PC-9 (cell line): ENCODE measurements around the gene IL17C. TPM values are rescaled to one million over a fixed set of nuclear protein-coding genes. Genes with fewer than 3 reads are reported as not detected.

ENCODE experiments used
- BruUV-seq: library from RNA; stranded (reverse); fragments of 400-500 nt; replicated peaks from 2 replicates; lab custom pipeline; 2021; lab: Mats Ljungman, UMichigan
- CTCF ChIA-PET: fragments of 300-600 bp; sonication (Branson Sonifier 250); formaldehyde crosslinking; loops from one replicate; lab custom pipeline; 2022; ENCODE audit warnings: antibody characterized with exemption; lab: Charles Lee
- POLR2A ChIA-PET: fragments of 300-600 bp; sonication (Branson Sonifier 250); formaldehyde crosslinking; loops from one replicate; lab custom pipeline; 2022; ENCODE audit warnings: antibody characterized with exemption; ENCODE audit not compliant: unreplicated experiment; lab: Charles Lee
- DNase-seq, 2 experiments: peaks; one replicate each; pipeline versions ENCODE4 v3.0.0 to v3.0.0-alpha.2; 2015 to 2022; ENCODE audit warnings: mixed read lengths in 1 of 2
- H2AFZ ChIP-seq: fragments of 200-600 bp; sonication (generic); 2 replicates; pipeline ENCODE4 v1.8.1; 2017; ENCODE audit warnings: antibody characterized with exemption
- H3F3A ChIP-seq: fragments of 200-600 bp; sonication (generic); 2 replicates; pipeline ENCODE4 v1.8.1; 2017; ENCODE audit warnings: antibody characterized with exemption, mild to moderate bottlenecking, low read depth; ENCODE audit not compliant: insufficient read depth
- H3K27ac ChIP-seq: fragments of 200-600 bp; sonication (generic); 2 replicates; pipeline ENCODE4 v1.6.1; 2016; ENCODE audit warnings: mixed run types
- H3K27me3 ChIP-seq: fragments of 200-600 bp; sonication (generic); 2 replicates; pipeline ENCODE4 v1.6.1; 2016; ENCODE audit warnings: low read depth, mixed run types; ENCODE audit not compliant: insufficient read depth
- H3K36me3 ChIP-seq: fragments of 200-600 bp; sonication (generic); 2 replicates; pipeline ENCODE4 v1.6.1; 2016; ENCODE audit warnings: low read depth, mixed run types
- H3K4me1 ChIP-seq: fragments of 200-600 bp; sonication (generic); replicated peaks from 2 replicates; pipeline ENCODE4 v1.6.1; 2016; ENCODE audit warnings: mixed run types; ENCODE audit not compliant: insufficient read depth
- H3K4me2 ChIP-seq: fragments of 200-600 bp; sonication (generic); 2 replicates; pipeline ENCODE4 v1.6.1; 2017; ENCODE audit warnings: mixed run types
- H3K4me3 ChIP-seq: fragments of 200-600 bp; sonication (generic); 2 replicates; pipeline ENCODE4 v1.6.1; 2016; ENCODE audit warnings: mixed run types
- H3K79me2 ChIP-seq: fragments of 200-600 bp; sonication (generic); 2 replicates; pipeline ENCODE4 v1.6.1; 2017; ENCODE audit warnings: low read depth, mixed run types
- H3K9me2 ChIP-seq: fragments of 200-600 bp; sonication (generic); 2 replicates; pipeline ENCODE4 v1.8.1; 2017; ENCODE audit warnings: mild to moderate bottlenecking; ENCODE audit not compliant: insufficient read depth
- H3K9me3 ChIP-seq: fragments of 200-600 bp; sonication (generic); 2 replicates; pipeline ENCODE4 v1.8.1; 2016; ENCODE audit warnings: low read depth; ENCODE audit not compliant: insufficient read depth
- H4K20me1 ChIP-seq: fragments of 200-600 bp; sonication (generic); 2 replicates; pipeline ENCODE4 v1.8.1; 2017; ENCODE audit not compliant: insufficient read depth
- EZH2 ChIP-seq: fragments of 200-600 bp; sonication (generic); IDR thresholded peaks from 2 replicates; pipeline ENCODE4 v1.8.0; 2017; ENCODE audit warnings: antibody characterized with exemption, low read depth
- intact Hi-C: fragments of 100-400 bp; cut with micrococcal nuclease; formaldehyde crosslinking; loops from one replicate; pipeline ENCODE4 v1.10.0; 2022; ENCODE audit not compliant: unreplicated experiment
- total RNA-seq: library from RNA; stranded (reverse); gene quantifications from 2 replicates; pipeline ENCODE4 v1.2.3, GENCODE V29; 2021
- TF ChIP-seq, protein P1 (sequence below): fragments of 200-600 bp; sonication (generic); conservative IDR thresholded peaks from 2 replicates; pipeline ENCODE4 v1.6.1; 2017; ENCODE audit warnings: mixed run types, antibody characterized with exemption, mild to moderate bottlenecking, moderate library complexity

Gene IL17C
- total RNA-seq, 1 experiment from 2014 or later = not detected

DNA sequence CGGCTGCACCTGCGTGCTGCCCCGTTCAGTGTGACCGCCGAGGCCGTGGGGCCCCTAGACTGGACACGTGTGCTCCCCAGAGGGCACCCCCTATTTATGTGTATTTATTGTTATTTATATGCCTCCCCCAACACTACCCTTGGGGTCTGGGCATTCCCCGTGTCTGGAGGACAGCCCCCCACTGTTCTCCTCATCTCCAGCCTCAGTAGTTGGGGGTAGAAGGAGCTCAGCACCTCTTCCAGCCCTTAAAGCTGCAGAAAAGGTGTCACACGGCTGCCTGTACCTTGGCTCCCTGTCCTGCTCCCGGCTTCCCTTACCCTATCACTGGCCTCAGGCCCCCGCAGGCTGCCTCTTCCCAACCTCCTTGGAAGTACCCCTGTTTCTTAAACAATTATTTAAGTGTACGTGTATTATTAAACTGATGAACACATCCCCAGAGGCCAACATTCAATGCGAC lies 1.7 kb downstream of the IL17C start:
- Histone ChIP-seq H2AFZ (no peak overlapping the region), H3K36me3 (no peaks in the 10 kb centered on the region), H3K27me3 (0 out of 2 replicates have a peak, but pooled peaks cover 1% of the 10 kb centered on the region), H3F3A (peaks cover 6% of the 10 kb centered on the region; the same call in 1 of the 2 replicates), H3K79me2 (no peaks in the 10 kb centered on the region), H3K9me3 (no peaks in the 10 kb centered on the region), H3K4me2 (no peak overlapping the region), H3K27ac (no peak overlapping the region), H4K20me1 (no peaks in the 10 kb centered on the region), H3K4me3 (no peak overlapping the region), H3K9me2 (no peaks in the 10 kb centered on the region), H3K4me1 (no peaks in the 10 kb centered on the region)
- TF ChIP-seq, protein P1, sequence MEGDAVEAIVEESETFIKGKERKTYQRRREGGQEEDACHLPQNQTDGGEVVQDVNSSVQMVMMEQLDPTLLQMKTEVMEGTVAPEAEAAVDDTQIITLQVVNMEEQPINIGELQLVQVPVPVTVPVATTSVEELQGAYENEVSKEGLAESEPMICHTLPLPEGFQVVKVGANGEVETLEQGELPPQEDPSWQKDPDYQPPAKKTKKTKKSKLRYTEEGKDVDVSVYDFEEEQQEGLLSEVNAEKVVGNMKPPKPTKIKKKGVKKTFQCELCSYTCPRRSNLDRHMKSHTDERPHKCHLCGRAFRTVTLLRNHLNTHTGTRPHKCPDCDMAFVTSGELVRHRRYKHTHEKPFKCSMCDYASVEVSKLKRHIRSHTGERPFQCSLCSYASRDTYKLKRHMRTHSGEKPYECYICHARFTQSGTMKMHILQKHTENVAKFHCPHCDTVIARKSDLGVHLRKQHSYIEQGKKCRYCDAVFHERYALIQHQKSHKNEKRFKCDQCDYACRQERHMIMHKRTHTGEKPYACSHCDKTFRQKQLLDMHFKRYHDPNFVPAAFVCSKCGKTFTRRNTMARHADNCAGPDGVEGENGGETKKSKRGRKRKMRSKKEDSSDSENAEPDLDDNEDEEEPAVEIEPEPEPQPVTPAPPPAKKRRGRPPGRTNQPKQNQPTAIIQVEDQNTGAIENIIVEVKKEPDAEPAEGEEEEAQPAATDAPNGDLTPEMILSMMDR = no peak
- TF ChIP-seq EZH2 = no peak
- POLR2A ChIA-PET = interaction anchor here (0.5 kb wide), 1 partner anchor 768 kb away, joined by 14 read pairs; no protein-coding TSS in a partner anchor
- intact Hi-C loops = no loop called here
- no TSS peak for BruUV-seq
- no peak for DNase-seq
- CTCF ChIA-PET = no interaction called here

GRCh38 chr16:88640498-88641247 lies 2.3 kb downstream of the IL17C start:
- H3K79me2 ChIP-seq = no peaks in the 10 kb centered on the region
- ChIA-PET CTCF (no interaction called here), POLR2A (interaction anchor here (0.5 kb wide), 1 partner anchor 768 kb away, joined by 14 read pairs; no protein-coding TSS in a partner anchor)
- no peaks in the 10 kb centered on the region for H4K20me1 ChIP-seq
- no peaks in the 10 kb centered on the region for H3K4me1 ChIP-seq
- H3K4me2 ChIP-seq = no peak overlapping the region
- TF ChIP-seq, protein P1 = no peak
- no peak overlapping the region for H3K4me3 ChIP-seq
- no TSS peak for BruUV-seq
- H3K27me3 ChIP-seq = 0 out of 2 replicates have a peak, but pooled peaks cover 5% of the 10 kb centered on the region
- intact Hi-C loops = no loop called here
- H3K27ac ChIP-seq = no peak overlapping the region
- DNase-seq = no peak
- H3K36me3 ChIP-seq = no peaks in the 10 kb centered on the region
- H2AFZ ChIP-seq = no peak overlapping the region
- H3K9me3 ChIP-seq = no peaks in the 10 kb centered on the region
- no peaks in the 10 kb centered on the region for H3K9me2 ChIP-seq
- peaks cover 6% of the 10 kb centered on the region; the same call in 1 of the 2 replicates for H3F3A ChIP-seq

GRCh38 chr16:88642881-88643643 lies 4.7 kb downstream of the IL17C start:
- Histone ChIP-seq H3K9me2 (no peaks in the 10 kb centered on the region), H3F3A (peaks cover 6% of the 10 kb centered on the region; the same call in 1 of the 2 replicates), H3K4me1 (no peaks in the 10 kb centered on the region), H3K9me3 (no peaks in the 10 kb centered on the region), H3K79me2 (no peaks in the 10 kb centered on the region), H4K20me1 (no peaks in the 10 kb centered on the region), H2AFZ (no peak overlapping the region), H3K4me2 (no peak overlapping the region), H3K27ac (no peak overlapping the region), H3K4me3 (no peak overlapping the region), H3K36me3 (no peaks in the 10 kb centered on the region), H3K27me3 (peaks cover 13% of the 10 kb centered on the region; the same call in 1 of the 2 replicates)
- CTCF ChIA-PET = no interaction called here
- POLR2A ChIA-PET = no interaction called here
- intact Hi-C loops = no loop called here
- TF ChIP-seq, protein P1 = no peak
- TF ChIP-seq EZH2 = no peak
- DNase-seq = no peak
- BruUV-seq = no TSS peak
